CD8-positive, alpha-beta memory T cell (primary cell): ENCODE results near the gene GPR34. TPM values are rescaled to one million over a fixed set of nuclear protein-coding genes. Genes with fewer than 3 reads are reported as not detected.
"Not testable (repeated sequence)": the region's sequence is repeated elsewhere in the genome, so short reads cannot be mapped to it uniquely, and the experiment has no call there.

Experiments used
- CTCF ChIA-PET: fragments of 350-600 bp; sonication (Branson Sonifier 250); formaldehyde crosslinking; loops from one replicate; lab custom pipeline; 2021; ENCODE audit warnings: antibody characterized with exemption; lab: Charles Lee
- POLR2A ChIA-PET: fragments of 350-600 bp; sonication (Branson Sonifier 250); formaldehyde crosslinking; loops from one replicate; lab custom pipeline; 2021; ENCODE audit warnings: antibody characterized with exemption; lab: Charles Lee
- DNase-seq, 5 donors: peaks; one replicate each; pipeline versions ENCODE4 v3.0.0 to v3.0.0-alpha.2; 2020 to 2022; ENCODE audit warnings: mixed read lengths in 1 of 5
- H3K27ac ChIP-seq: one replicate; pipeline ENCODE4 v1.7.0; 2013; ENCODE audit warnings: low read depth, mild to moderate bottlenecking, low read length, moderate library complexity
- H3K27me3 ChIP-seq: 2 replicates; pipeline ENCODE4 v1.7.0; 2013; ENCODE audit warnings: low read length, mild to moderate bottlenecking; ENCODE audit not compliant: insufficient read depth, poor library complexity, severe bottlenecking
- H3K36me3 ChIP-seq: 2 replicates; pipeline ENCODE4 v1.7.0; 2013; ENCODE audit warnings: mild to moderate bottlenecking, low read length, moderate library complexity; ENCODE audit not compliant: insufficient read depth
- H3K4me1 ChIP-seq: 2 replicates; pipeline ENCODE4 v1.7.0; 2013; ENCODE audit warnings: mild to moderate bottlenecking, low read length, moderate library complexity; ENCODE audit not compliant: insufficient read depth
- H3K4me3 ChIP-seq: 2 replicates; pipeline ENCODE4 v1.7.0; 2013; ENCODE audit warnings: mild to moderate bottlenecking, low read length
- H3K9me3 ChIP-seq: 2 replicates; pipeline ENCODE4 v1.7.0; 2013; ENCODE audit warnings: mild to moderate bottlenecking, low read length
- H3K27ac Mint-ChIP-seq, 8 donors: one replicate each; pipeline ENCODE4 v1.8.0; 2020 to 2021; ENCODE audit warnings: mixed read lengths in 8 of 8, mild to moderate bottlenecking in 6 of 8, inconsistent platforms in 3 of 8, moderate library complexity in 3 of 8
- H3K27me3 Mint-ChIP-seq, 2 donors: one replicate each; pipeline ENCODE4 v1.8.0; 2020 to 2021; ENCODE audit warnings: mixed read lengths in 2 of 2, mild to moderate bottlenecking in 1 of 2, moderate library complexity in 1 of 2
- H3K36me3 Mint-ChIP-seq, 3 donors: one replicate each; pipeline ENCODE4 v1.8.0; 2020 to 2021; ENCODE audit warnings: mixed read lengths in 3 of 3, inconsistent platforms in 1 of 3, mild to moderate bottlenecking in 1 of 3
- H3K4me1 Mint-ChIP-seq, 3 donors: one replicate each; pipeline ENCODE4 v1.8.0; 2020 to 2021; ENCODE audit warnings: mixed read lengths in 3 of 3, inconsistent platforms in 1 of 3, mild to moderate bottlenecking in 1 of 3
- H3K4me3 Mint-ChIP-seq, 7 donors: one replicate each; pipeline ENCODE4 v1.8.0; 2020 to 2021; ENCODE audit warnings: mixed read lengths in 7 of 7, mild to moderate bottlenecking in 6 of 7, moderate library complexity in 4 of 7, inconsistent platforms in 2 of 7
- H3K9me3 Mint-ChIP-seq, 5 donors: one replicate each; pipeline ENCODE4 v1.8.0; 2020 to 2022; ENCODE audit warnings: mixed read lengths in 5 of 5, mild to moderate bottlenecking in 3 of 5, moderate library complexity in 2 of 5, inconsistent platforms in 1 of 5
- polyA plus RNA-seq: library from polyadenylated mRNA; unstranded; fragments of 300-500 nt; fragmentation: Illumina TruSeq; gene quantifications from one replicate; pipeline ENCODE4 v1.2.3, GENCODE V29; 2021
- total RNA-seq, 2 experiments: library from RNA; stranded (reverse); gene quantifications; one replicate each; pipeline ENCODE4 v1.2.3, GENCODE V29; 2021

GPR34 gene
- total and polyA plus RNA-seq, 3 experiments from 2014 or later, result 0.10 to 1.5 (median 0.95) TPM

GRCh38 chrX:41664908-41665307, 23.9 kb upstream of the GPR34 start:
- Histone ChIP-seq H3K4me1 (no peaks in the 10 kb centered on the region), H3K27ac (no peak overlapping the region), H3K9me3 (no peaks in the 10 kb centered on the region), H3K36me3 (peaks cover 4% of the 10 kb centered on the region), H3K27me3 (no peaks in the 10 kb centered on the region), H3K4me3 (no peak overlapping the region)
- H3K4me1 Mint-ChIP-seq, result peaks cover 9 to 29% (median 9%) of the 10 kb centered on the region in 3 donors
- peaks cover 0 to 2% of the 10 kb centered on the region in 2 donors for H3K27me3 Mint-ChIP-seq
- ChIA-PET POLR2A (no interaction called here), CTCF (no interaction called here)
- H3K27ac Mint-ChIP-seq, result no peak overlapping the region
- peaks cover 3 to 49% (median 3%) of the 10 kb centered on the region in 3 donors for H3K36me3 Mint-ChIP-seq
- no peak overlapping the region for H3K4me3 Mint-ChIP-seq
- DNase-seq, result no peak
- H3K9me3 Mint-ChIP-seq, result no peaks in the 10 kb centered on the region

DNA sequence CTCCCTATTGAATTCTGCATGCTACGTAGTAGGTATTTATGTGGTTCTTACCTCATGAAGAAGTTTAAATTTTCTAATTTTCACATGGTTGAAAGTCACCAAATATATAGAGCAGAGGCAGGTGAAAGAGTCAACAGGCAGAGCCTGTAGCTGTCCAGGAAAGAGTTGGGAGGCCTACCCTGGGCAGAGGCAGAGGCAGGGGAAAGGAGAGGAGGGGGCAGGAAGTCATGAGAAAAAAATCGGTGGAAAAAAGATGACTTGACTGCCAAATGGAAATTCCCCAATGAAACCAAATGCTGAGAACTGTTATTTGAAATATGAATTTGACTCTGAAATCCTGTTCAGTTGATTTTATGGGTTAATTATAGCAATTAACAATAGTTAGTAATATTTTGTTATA, 23.1 kb upstream of the GPR34 start:
- no peak for DNase-seq
- Histone ChIP-seq H3K4me3 (no peak overlapping the region), H3K27ac (no peak overlapping the region), H3K27me3 (no peaks in the 10 kb centered on the region), H3K36me3 (no peaks in the 10 kb centered on the region), H3K9me3 (no peaks in the 10 kb centered on the region), H3K4me1 (no peaks in the 10 kb centered on the region)
- POLR2A ChIA-PET, result no interaction called here
- CTCF ChIA-PET, result no interaction called here
- Mint-ChIP-seq H3K4me3 (no peak overlapping the region), H3K27me3 (peaks cover 0 to 2% of the 10 kb centered on the region in 2 donors), H3K4me1 (peaks cover 9 to 29% (median 9%) of the 10 kb centered on the region in 3 donors), H3K27ac (peak overlapping the region in 1 of 8 donors; percentile 24), H3K36me3 (peaks cover 2 to 49% (median 3%) of the 10 kb centered on the region in 3 donors), H3K9me3 (no peaks in the 10 kb centered on the region)

- no peaks in the 10 kb centered on the region for H3K9me3 Mint-ChIP-seq
- Histone ChIP-seq H3K27ac (no peak overlapping the region), H3K9me3 (no peaks in the 10 kb centered on the region), H3K4me1 (no peaks in the 10 kb centered on the region), H3K4me3 (no peak overlapping the region), H3K36me3 (no peaks in the 10 kb centered on the region), H3K27me3 (no peaks in the 10 kb centered on the region)
- peaks cover 2 to 50% (median 3%) of the 10 kb centered on the region in 3 donors for H3K36me3 Mint-ChIP-seq
- ChIA-PET CTCF (no interaction called here), POLR2A (no interaction called here)
- H3K4me3 Mint-ChIP-seq, result peak overlapping the region in 1 of 7 donors; percentile 38
- peaks cover 9 to 29% (median 9%) of the 10 kb centered on the region in 3 donors for H3K4me1 Mint-ChIP-seq
- H3K27me3 Mint-ChIP-seq, result no peaks in the 10 kb centered on the region
- DNase-seq, result no peak
- H3K27ac Mint-ChIP-seq, result peak overlapping the region in 4 of 8 donors; percentile 5 to 49 (median 38)
Measured at GRCh38 chrX:41666251-41666650, 22.5 kb upstream of the GPR34 start.

DNA sequence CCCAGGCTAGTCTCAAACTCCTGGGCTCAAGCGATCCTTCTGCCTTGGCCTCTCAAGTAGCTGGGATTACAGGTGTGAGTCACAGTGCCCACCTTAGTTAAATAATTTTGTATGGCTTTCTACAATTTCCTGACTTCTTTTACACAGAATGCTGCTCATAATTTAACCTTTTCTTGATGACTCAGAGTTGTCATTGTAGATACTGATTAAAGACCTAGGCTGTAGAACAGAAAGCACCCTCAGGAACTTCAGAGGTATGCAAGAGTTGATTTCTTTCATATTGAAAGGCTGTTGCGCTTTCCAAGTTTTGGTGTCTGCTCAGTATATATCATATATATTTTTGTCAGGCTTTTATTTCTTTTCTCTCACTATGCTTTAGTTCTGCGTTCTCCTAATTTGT, 21.1 kb upstream of the GPR34 start:
- peaks cover 9 to 31% (median 9%) of the 10 kb centered on the region in 3 donors for H3K4me1 Mint-ChIP-seq
- no peaks in the 10 kb centered on the region for H3K36me3 ChIP-seq
- ChIA-PET POLR2A (no interaction called here), CTCF (interaction anchor here (1.0 kb wide), 1 partner anchor 24 kb away, joined by 3 read pairs; no protein-coding TSS in a partner anchor)
- H3K27ac ChIP-seq, result no peak overlapping the region
- no peak for DNase-seq
- H3K36me3 Mint-ChIP-seq, result peaks cover 0 to 55% (median 3%) of the 10 kb centered on the region in 3 donors
- no peak overlapping the region for H3K4me3 Mint-ChIP-seq
- H3K4me3 ChIP-seq, result no peak overlapping the region
- H3K27me3 ChIP-seq, result no peaks in the 10 kb centered on the region
- H3K27ac Mint-ChIP-seq, result peak overlapping the region in 1 of 8 donors; percentile 21
- no peaks in the 10 kb centered on the region for H3K9me3 ChIP-seq
- H3K27me3 Mint-ChIP-seq, result no peaks in the 10 kb centered on the region
- H3K4me1 ChIP-seq, result no peaks in the 10 kb centered on the region
- H3K9me3 Mint-ChIP-seq, result no peaks in the 10 kb centered on the region

DNA sequence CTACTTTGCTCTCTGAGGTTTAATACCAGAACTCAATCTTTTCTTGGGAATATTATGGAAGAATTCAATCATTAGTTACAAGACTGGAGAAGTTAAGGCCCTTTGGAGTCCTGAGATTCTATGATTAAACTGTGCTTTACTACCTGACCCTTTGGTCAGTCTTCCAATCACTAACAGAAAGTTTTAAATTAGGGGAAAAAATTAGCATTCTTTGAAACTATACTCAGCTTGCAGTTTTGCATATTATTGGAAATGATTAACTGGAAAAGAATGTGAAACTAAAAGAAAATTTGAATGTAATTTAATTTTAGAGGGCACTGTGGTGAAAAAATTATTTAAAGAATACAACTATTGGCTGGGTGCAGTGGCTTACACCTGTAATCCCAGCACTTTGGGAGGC, 18.7 kb upstream of the GPR34 start:
- Histone ChIP-seq H3K27ac (no peak overlapping the region), H3K9me3 (no peaks in the 10 kb centered on the region), H3K36me3 (no peaks in the 10 kb centered on the region), H3K4me1 (no peaks in the 10 kb centered on the region), H3K27me3 (no peaks in the 10 kb centered on the region), H3K4me3 (no peak overlapping the region)
- ChIA-PET CTCF (no interaction called here), POLR2A (no interaction called here)
- no peak overlapping the region for H3K27ac Mint-ChIP-seq
- no peak overlapping the region for H3K4me3 Mint-ChIP-seq
- H3K36me3 Mint-ChIP-seq, result peaks cover 2 to 43% (median 3%) of the 10 kb centered on the region in 3 donors
- peaks cover 12 to 34% (median 14%) of the 10 kb centered on the region in 3 donors for H3K4me1 Mint-ChIP-seq
- no peak for DNase-seq
- H3K9me3 Mint-ChIP-seq, result no peaks in the 10 kb centered on the region
- H3K27me3 Mint-ChIP-seq, result peaks cover 0 to 2% of the 10 kb centered on the region in 2 donors

GRCh38 chrX:41671082-41671481, 17.7 kb upstream of the GPR34 start:
- DNase-seq, result no peak
- Mint-ChIP-seq H3K36me3 (peaks cover 2 to 40% (median 3%) of the 10 kb centered on the region in 3 donors), H3K4me1 (peaks cover 9 to 29% (median 14%) of the 10 kb centered on the region in 3 donors), H3K9me3 (no peaks in the 10 kb centered on the region), H3K27ac (peak overlapping the region in 1 of 8 donors; percentile 46), H3K27me3 (peaks cover 0 to 2% of the 10 kb centered on the region in 2 donors), H3K4me3 (no peak overlapping the region)
- Histone ChIP-seq H3K36me3 (no peaks in the 10 kb centered on the region), H3K27ac (no peak overlapping the region), H3K27me3 (no peaks in the 10 kb centered on the region), H3K9me3 (no peaks in the 10 kb centered on the region), H3K4me1 (no peaks in the 10 kb centered on the region), H3K4me3 (no peak overlapping the region)
- ChIA-PET CTCF (no interaction called here), POLR2A (interaction anchor here (0.6 kb wide), 1 partner anchor 39 kb away, joined by 3 read pairs; no protein-coding TSS in a partner anchor)

- peaks cover 0 to 40% (median 4%) of the 10 kb centered on the region in 3 donors for H3K36me3 Mint-ChIP-seq
- ChIA-PET POLR2A (no interaction called here), CTCF (no interaction called here)
- H3K9me3 Mint-ChIP-seq, result no peaks in the 10 kb centered on the region
- H3K4me1 Mint-ChIP-seq, result peaks cover 5 to 25% (median 9%) of the 10 kb centered on the region in 3 donors
- no peaks in the 10 kb centered on the region for H3K27me3 ChIP-seq
- peak overlapping the region in 1 of 8 donors; percentile 1 for H3K27ac Mint-ChIP-seq
- DNase-seq, result no peak
- H3K27ac ChIP-seq, result no peak overlapping the region
- H3K27me3 Mint-ChIP-seq, result peaks cover 0 to 2% of the 10 kb centered on the region in 2 donors
- H3K9me3 ChIP-seq, result no peaks in the 10 kb centered on the region
- H3K4me1 ChIP-seq, result no peaks in the 10 kb centered on the region
- no peaks in the 10 kb centered on the region for H3K36me3 ChIP-seq
- H3K4me3 ChIP-seq, result no peak overlapping the region
- H3K4me3 Mint-ChIP-seq, result no peak overlapping the region
Measured at GRCh38 chrX:41672643-41673042, 16.1 kb upstream of the GPR34 start.

- H3K27ac ChIP-seq, H3K4me1 ChIP-seq, H3K36me3 ChIP-seq, H3K9me3 Mint-ChIP-seq, DNase-seq, H3K27me3 ChIP-seq, H3K27me3 Mint-ChIP-seq, CTCF ChIA-PET, H3K4me3 ChIP-seq, H3K4me3 Mint-ChIP-seq, H3K9me3 ChIP-seq, H3K27ac Mint-ChIP-seq: not testable (repeated sequence)
- POLR2A ChIA-PET, result interaction anchor here (0.6 kb wide), 1 partner anchor 1092 kb away, joined by 6 read pairs; no protein-coding TSS in a partner anchor
- Mint-ChIP-seq H3K36me3 (peaks cover 0 to 25% (median 4%) of the 10 kb centered on the region in 3 donors), H3K4me1 (peaks cover 5 to 17% (median 9%) of the 10 kb centered on the region in 3 donors)
Measured at GRCh38 chrX:41676361-41676760, 12.4 kb upstream of the GPR34 start.
